Renal cortical epithelial cell (primary cell): Measurements from ENCODE around the gene PRKN. TPM values are rescaled to one million over a fixed set of nuclear protein-coding genes. Genes with fewer than 3 reads are reported as not detected.

Experiments used
- DNase-seq: peaks from one replicate; pipeline ENCODE4 v3.0.0-alpha.2; 2011; ENCODE audit warnings: low read depth
- total RNA-seq: library from RNA; depleted of rRNA; stranded (reverse); fragments of >200 nt; gene quantifications from 2 replicates; pipeline ENCODE4 v1.2.3, GENCODE V29; 2014

The PRKN gene
- 3.6 and 3.8 TPM in 2 replicates for total RNA-seq

DNA sequence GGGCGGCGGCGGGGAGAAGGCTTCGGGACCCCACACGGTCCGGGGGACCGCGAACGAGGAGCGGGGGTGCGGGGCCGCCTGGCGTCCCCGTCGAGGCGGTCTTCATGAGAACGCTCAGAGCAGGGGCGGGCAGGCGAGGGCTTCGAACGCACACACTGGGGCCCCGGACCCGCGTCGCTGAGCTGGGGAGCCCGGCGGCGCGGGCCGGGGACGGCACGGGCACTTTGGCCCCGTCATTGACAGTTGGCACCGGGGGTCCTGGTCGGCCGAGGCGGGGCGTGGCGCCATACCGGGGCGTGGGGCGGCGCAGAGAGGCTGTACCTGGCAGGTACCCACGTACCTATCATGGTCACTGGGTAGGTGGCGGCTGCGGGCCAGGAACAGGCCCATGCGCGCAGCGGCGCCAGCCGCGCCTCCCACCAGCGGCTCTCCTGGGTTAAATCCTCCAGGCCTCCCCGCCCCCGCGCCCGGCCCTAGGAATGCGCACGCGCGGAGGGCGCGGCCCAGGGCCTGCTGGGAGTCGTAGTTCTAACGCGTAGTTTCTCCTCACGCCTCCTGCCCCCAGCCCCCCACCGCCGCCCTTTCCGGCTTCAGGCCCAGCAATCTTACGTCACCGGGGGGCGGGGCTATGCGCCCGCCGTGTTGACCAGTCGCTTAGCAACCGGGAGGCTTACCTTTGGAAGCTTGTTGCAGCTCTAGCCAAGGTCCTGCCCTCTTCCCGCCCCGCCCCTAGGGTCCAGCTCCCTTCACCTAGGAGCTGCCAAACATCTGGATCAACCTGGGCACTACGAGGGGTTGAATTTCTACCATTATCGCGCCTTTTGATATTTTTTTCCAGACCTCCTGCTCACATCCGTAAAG is at the start of gene PRKN, which contains the start of gene PACRG:
Gene PRKN, minus strand, starts transcription at position 445 of the 861 bp plus-strand sequence.
Gene PACRG, plus strand, starts transcription at position 653 of the 861 bp plus-strand sequence.
- DNase-seq = peak; percentile 96

DNA sequence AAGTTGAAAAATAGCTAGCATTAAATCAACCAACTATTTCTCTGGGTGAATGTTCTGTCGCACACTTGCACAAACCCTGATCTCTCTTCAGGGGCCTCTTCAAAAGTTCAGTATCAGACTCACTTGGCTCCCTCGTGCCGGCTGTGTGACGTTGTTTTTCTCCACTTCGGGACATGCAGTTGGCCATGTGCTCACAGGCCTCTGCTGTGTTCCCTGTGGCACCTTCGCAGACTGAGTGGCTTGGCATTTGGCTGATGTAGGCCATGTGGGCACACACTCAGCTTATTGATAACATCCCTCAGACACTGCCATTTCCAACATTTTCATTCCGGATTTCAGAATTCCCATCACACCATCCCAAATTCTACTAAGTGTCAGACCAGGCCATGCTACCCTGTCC is 49.5 kb upstream of the PRKN start:
- no peak for DNase-seq

DNA sequence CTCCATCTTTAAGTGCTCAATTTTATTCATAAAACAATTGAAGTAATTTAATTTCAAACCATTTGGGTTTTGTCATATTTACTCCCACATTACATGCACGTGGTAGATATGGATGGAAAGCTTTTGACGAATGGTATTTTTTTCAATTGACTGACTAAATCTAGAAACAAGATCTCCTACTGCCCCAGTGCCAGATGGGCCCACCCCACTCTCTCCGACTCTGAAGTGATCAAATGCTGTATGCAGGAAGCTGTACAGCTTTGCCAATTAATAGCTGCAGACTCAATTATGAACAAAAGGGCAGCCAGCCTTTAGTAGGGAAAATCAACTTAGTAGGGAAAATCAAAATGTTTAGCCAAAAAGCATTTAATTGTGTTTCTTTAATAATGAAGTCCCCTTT is 46.4 kb upstream of the PRKN start:
- DNase-seq = no peak

DNA sequence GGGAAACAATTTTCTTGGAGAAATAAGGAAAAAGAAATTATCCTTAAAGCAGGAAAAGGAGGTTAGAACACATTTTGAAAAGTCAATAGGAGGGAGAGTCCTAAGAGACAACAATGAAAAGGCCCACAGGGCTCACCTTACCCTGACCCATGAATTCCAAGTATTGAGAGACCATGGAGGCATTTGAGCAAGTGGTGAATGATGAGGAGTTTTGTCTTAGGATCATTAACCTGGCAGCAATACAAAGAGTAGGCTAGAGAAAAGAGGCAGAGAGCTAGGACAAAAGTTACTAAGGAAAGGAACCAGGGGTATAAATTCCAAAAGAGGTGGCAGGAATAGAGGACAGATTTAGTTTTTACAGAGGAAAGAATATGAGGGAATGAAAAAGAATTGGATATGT is 44.9 kb upstream of the PRKN start:
- DNase-seq = peak; percentile 69

DNA sequence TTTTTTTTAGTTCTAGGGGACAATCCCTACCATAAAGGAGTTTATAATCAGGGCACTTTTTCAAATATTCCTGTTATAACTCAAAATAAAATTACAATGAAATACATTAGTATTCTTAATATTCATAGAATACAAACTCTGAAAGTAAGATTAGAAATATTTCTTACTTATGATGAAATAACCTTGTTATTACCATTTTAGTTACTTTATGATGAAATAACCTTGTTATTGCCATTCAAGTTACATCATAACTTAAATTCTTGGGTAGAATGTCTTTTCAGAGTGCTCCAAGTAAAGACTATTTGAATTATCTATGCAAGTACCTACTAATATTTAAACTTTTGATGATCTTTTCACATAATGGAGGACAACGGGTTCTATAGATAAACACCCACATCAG is 43.4 kb upstream of the PRKN start:
- DNase-seq = no peak

DNA sequence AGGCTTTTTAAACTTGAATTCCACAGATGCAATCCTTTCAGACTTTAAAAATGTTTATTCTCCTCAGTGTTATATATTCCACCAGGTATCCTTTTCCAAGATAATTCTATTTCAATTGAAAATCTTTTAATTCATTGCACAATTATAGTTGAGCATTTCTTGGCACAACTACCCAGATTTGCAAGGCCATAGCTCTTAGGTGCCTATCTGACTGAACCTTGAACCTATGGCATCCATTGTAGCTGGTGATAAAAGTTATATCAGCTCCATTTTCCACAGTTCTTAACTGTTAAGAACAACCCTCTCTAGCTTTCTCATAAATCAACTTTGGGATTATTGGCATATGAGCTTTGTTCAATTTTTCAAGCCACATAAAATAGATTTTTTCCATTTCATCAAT is 42.6 kb upstream of the PRKN start:
- no peak for DNase-seq

DNA sequence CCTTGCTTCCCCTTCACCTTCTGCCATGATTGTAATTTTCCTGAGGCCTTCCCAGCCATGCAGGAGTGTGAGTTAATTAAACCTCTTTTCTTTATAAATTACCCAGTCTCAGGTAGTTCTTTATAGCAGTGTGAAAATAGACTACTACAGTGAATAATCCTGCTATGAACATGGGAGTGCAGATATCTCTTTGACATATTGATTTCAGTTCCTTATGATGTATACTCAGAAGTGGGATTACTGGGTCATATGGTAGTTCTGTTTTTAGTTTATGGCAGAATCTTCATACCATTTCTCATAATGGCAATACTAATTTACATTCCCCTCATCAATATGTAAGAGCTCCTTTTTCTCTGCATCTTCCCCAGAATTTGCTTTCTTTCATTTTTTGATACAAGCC is 26.2 kb upstream of the PRKN start:
- DNase-seq = no peak

DNA sequence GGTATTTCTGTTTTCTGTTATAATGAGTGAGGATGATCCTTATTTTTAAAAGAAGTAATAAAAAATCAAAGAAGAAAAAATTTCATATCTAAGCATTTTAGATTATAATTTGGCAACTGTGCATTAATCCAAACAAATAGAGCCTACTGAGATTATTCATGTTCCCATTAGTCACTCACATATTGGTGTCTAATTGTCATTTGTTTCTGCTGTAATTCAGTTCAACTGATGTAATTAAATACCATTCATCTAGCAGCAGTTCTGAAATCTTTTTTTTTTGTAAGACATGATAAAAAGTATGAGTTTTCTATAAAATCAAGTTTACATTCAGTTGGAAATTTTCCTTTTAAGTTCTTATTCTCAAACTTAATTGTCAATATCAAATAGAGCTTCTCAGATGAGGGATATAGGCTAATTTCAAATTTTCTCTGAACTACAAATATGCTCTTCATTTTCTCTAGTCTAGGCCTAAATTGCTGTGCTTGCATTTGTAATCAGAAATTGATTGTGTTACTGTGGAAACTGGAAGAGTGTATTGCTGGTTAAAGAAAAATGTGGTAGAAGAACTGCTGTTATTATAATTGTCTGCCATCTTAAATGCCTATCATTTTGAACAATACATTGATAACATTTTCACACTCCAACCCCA is 23.8 kb upstream of the PRKN start:
- DNase-seq = no peak

DNA sequence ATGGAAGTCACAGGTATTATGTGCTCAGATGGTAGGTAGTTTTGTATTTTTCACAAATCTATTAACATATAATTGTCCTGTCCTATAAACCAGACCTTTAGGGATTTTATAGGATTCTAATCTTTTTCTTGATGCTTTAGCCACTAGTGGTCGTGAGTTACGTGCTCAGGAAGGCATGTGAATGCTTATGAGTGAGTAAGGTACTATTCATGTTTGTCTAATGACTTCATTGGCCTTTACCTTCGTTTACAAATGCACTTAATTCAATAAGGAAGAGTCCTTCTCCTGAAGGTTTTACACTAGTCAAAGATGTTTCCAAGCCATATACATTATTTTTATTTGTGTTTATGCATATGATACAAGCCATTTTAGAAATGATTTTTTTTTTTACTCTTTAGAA is 23.2 kb upstream of the PRKN start:
- peak; percentile 66 for DNase-seq

DNA sequence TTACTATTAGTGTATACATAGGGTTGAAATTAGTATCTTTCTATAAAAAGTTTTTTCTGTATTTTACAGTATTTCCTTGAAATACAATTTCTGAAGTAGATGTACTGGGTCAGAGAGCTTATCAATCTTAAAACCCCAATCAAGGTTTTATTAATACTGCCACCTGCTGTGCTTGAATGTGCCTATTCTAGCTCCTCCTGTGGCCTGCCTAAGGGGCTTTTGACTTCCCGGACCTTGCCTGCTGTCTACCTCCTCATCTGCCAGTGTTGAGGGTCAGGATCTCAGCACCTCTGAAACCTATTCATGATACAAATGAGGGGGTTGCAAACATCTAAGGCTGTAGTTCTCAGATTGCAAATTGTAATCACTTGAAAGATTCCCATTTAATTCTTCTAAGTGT is 9.4 kb upstream of the PRKN start:
- peak; percentile 34 for DNase-seq

DNA sequence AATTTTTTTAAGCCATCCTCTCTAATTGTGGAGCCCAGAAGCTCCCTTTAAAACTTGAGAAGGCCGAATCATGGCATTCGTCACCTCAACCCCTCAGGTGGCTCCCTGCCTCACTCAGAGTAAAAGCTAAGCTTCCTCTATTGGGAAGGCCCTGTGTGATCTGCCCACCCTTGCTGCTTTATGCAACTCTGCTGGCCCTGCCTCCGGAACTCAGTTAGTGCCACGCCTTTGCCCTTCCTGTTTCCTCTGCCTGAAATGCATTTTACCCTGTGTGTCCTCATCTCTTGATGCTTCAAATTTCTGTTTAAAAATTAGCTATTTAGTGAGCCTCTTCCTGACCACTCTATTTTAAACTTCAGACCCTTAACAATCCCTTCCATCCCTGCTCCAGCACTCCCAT is 5.9 kb upstream of the PRKN start:
- no peak for DNase-seq

DNA sequence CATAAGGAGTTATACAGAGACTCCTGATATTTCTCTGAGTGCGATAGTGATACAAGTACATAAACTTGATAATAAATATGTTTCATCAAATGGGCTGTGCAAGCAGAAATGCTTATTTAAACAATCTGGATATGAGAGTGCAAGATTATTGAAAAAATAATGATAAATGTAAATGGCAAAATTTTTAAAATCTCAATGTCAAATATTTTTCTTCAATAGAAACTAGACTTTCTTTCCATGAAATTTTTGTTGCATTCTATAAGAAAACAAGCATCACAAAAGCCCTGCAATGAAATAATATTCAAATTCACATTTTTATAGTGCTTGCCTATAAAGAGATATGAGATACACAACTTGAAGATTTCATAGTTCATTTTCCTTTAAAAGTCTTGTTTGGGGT is 2.9 kb upstream of the PRKN start:
- no peak for DNase-seq

DNA sequence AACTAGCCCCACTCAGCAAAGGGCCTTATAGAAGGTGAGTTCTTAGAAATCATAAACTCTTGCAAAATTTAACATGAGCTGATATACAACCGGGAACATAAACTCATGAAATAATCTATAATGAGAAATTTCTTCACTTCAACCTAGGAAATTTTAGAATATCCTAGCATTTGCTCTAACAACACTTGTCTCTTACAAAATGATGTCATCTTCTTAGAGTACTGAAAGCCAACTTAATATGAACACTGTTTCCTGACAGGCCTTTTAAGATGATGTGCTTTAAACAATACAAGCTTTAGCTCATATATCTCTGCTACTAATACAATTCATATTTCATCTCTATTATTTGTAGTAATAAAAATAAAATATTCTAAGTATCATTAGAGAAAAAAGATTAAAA is 1.1 kb upstream of the PRKN start:
- DNase-seq = no peak

DNA sequence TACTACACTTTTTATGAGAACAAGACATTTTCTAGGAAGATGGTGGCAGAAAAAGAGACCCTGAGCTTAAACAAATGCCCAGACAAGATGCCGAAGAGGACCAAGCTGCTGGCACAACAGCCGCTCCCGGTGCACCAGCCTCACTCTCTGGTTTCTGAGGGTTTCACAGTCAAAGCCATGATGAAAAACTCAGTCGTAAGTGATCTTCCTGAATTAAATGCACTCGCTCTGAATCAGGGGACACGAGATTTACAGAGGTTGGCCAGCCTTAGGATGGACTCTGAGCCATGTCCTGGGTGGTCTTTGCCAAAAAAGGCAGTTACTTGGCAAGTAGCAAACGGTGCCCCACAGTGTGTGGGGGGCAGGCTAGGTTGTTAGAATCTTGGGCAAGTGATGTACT is 631 bp upstream of the PRKN start:
- DNase-seq = no peak

DNA sequence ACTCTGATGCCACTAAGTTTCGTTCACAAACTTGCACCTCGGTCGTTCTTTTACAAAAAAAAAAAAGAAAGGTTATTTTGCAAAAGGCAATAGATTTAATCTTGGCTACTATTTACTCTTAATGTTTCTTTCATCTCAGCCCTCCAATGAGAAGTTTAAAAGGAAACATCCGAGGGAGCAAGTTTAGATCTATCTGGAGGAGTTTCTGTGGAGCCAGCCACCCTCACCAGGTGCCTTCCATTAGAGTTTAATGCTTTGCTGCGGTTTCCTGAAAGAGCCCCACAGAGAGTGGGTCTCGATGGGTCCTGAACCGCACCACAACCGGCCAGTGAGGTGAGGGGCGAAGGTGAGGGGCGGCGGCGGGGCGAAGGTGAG is 632 bp downstream of the PRKN start:
- peak; percentile 2 for DNase-seq

DNA sequence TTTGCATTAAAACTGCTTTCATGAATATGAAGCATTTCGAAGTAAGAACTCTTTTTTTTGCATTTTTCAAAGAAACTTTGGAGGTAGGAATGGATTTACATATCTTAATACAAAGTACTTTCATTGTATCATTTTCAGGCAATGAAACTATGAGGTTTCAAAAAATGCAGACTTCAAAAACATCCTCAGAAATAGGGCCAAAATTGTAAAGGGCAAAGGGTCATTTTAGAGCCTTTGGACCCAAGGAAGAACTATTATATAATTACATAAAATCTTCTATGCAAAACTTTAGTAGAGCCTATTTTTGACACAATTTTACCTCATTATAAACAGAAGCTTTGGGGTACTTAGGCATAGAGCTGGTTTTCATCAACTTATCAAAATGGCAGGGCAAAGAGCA is 4.9 kb downstream of the PRKN start:
- DNase-seq = no peak

DNA sequence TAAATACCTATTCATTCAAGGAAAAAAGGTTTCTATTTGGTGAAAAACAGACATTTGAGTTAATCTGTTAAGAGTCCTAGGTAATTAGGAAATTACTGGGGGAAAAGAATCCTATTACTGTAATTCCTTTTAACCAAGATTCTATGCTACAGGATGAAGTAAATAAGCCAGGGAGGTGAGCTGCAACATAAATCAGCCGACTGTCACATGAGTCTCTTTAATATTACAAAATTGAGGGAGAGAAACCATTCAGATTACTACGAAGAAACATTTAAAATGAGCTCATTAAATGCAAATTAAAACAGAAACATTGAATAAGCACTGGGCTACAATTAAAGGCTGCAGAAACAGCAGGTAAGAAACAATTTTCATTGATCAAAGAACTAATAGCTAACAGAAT is 5.3 kb downstream of the PRKN start:
- DNase-seq = no peak

DNA sequence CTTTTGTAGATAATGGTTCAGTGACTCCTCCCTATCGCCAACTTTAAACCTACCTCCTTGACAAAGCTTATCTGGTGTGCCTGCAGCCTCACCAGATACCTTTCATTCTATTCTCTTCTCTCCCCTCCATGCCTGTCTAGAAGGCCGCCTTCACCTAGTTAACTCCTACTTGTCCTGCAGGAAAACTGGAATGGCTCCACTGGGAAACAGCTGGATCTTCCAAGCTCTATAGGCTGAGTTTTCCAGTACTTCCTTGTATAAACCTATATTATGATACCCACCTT is 6.2 kb downstream of the PRKN start:
- DNase-seq = no peak

DNA sequence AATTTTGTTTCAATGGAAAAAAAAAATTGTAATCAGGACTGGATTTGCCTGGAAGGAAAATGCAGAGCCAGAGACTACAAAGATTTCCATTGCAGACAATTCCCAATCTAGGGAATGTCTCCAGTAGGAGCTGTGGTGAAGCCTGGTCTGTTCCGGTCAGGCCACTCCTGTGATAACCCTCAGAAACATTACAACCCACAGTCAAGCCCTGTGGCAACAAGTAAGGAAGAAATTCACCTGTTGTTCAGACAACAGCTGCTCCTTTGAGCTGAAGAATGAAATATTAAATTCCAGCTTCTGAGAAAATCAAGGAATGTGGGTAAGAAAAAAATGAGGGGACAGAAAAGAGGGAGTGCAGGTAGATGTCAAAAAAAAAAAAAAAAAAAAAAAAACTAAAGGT is 8.0 kb downstream of the PRKN start:
- DNase-seq = no peak

DNA sequence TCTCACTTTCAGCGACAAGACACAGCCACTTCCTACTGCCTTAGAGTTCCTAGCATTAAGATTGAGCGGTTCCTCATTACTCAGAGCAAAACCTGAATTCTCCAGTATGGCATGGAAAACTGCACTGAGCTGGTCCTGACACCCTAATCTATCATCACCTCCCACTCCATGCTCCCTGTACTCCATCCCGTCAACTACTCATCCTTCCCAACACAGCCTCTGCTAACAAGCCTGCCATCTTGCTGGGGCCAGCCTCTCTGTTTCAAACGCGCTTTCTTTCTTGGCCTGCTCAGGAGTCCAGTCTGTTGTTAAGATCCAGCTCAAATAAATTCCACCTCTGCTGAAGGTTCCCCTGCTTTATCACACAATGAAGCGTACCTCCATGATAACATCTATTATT is 12.0 kb downstream of the PRKN start:
- no peak for DNase-seq

DNA sequence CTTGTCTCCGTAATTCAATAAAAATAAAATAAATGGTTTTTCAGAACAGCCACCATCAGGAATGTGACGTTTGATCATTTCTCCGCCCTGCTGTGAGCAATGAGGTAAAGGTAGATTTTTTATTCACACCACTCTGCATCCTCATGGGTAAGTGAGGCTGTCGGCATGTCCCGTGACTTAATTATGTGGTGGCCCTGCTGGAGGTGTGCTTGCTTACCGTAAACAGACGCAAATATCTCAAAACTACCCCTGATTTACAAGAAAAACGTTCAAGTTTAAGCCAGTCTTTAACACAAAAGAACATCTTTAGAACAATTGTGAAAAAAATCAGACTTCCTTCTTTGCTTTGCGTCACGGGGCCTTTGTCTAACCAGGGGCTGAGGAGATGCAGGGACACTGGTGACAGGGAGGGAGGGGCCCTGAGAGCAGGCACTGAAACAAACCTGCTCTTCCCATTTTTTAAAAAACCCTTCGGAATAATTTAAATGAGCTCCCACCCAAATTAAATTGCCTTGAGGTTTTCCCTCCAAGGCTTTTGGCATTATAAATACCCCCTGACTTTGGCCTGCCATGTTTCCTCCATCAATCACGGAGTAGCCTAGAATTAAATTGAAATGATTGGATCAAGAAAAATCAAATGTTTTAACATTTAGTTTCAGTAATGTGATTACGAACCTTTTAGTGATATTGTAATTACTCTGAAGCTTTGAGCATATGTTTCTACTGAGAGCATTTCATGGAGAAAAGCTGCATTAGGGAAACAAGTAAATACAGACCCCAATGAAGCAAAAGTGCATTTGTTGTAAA is 13.4 kb downstream of the PRKN start:
- DNase-seq = no peak

DNA sequence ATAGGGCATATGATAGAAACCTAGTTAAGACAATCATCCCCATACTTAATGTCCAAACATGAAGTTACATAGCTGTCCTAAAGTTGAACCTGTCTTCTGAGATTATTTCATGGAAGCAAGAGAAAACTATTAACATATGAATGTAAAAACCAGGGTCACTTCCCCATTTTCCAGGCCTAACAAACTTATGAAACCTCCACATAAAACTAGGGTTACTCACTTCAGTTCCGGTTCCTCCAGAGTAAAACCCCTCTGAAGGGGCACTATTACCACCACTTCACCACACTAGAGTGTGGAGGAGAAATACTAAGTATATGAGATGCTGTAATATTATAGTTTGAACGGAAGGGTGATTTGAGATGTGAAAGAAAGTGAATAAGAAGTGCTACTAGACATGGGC is 14.9 kb downstream of the PRKN start:
- no peak for DNase-seq

DNA sequence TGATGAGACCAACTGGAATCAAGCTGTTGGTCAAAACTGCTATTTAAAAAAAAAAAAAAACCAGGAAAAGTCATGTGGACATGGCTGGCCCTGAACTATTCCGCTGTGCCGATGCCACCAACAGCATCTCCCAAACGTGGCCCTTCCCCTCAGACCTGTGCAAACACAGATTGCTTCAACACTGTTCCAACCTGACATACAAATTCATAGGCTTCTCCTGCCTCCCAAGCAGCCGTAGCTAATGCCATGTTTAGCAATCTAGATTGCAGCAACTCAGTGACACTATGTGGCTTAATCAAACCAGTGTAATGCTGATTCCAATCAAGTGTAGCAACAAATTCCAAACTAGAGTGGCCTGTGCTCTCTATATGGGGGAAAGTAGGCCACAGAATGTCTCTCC is 16.2 kb downstream of the PRKN start:
- DNase-seq = no peak
